ENCODE results near the gene PRKAG2.

The PRKAG2 gene

DNA sequence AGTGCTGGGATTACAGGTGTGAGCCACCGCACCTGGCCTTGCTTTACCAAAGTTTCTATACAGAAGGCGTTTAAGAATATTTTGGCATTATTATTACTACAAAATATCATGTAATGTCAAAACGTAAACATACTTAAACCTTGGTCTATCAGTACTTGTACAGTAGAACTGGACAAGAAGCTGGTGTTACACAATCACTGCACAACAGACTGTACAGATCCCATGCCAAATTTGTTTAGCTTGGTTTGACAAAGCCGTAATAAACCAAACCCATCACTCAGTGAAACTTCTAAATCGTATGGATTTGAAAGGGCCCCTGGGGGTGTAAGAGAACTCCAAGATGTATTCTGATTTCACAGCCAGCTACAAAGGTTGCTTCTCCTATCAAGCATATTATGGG, 305.4 kb downstream of the PRKAG2 start:
- H3K36me3 ChIP-seq (replicated peaks; ENCODE audit: low read depth, low read length), result no peaks in the 10 kb centered on the region
- no peak overlapping the region for H3K27ac ChIP-seq (ENCODE audit: low read length)

DNA sequence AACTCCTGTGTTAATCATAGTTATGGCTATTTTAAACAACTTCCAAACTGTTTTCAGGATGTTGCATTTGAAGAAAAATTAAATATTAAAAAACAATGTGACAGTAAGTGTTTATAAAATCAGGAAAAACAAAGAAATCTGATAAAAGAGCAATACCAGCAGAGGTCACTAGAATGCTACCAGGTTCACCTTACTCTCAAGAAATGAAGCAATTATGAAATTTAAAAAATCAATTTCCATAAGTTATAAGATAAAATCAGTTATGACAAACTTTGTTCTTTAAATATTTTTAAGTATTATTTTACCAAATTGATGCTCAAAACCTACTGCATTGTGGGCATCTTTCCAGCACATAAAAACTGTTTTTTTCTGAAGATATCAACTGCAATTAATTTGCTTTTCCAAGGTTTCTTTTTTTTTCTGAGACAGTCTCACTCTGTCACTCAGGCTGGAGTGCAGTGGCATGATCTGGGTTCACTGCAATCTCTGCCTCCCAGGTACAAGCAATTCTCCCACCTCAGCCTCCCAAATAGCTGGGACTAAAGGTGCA, 306.5 kb downstream of the PRKAG2 start:
- Histone ChIP-seq H4K20me1 (ENCODE audit: insufficient read depth, low read length) (no peaks in the 10 kb centered on the region), H2AFZ (ENCODE audit: low read depth, low read length) (no peak overlapping the region), H3K79me2 (ENCODE audit: low read length) (no peaks in the 10 kb centered on the region), H3K27me3 (ENCODE audit: low read depth, low read length) (no peaks in the 10 kb centered on the region), H3K27ac (ENCODE audit: low read length) (no peak overlapping the region), H3K36me3 (replicated peaks; ENCODE audit: low read depth, low read length) (no peaks in the 10 kb centered on the region), H3K4me2 (ENCODE audit: low read length) (no peak overlapping the region), H3K4me3 (ENCODE audit: low read length) (no peak overlapping the region), H3K4me1 (ENCODE audit: low read length) (no peaks in the 10 kb centered on the region), H3K9ac (ENCODE audit: low read length) (no peak overlapping the region), H3K9me3 (ENCODE audit: insufficient read depth, low read length) (no peaks in the 10 kb centered on the region)
- TF ChIP-seq, protein P1, sequence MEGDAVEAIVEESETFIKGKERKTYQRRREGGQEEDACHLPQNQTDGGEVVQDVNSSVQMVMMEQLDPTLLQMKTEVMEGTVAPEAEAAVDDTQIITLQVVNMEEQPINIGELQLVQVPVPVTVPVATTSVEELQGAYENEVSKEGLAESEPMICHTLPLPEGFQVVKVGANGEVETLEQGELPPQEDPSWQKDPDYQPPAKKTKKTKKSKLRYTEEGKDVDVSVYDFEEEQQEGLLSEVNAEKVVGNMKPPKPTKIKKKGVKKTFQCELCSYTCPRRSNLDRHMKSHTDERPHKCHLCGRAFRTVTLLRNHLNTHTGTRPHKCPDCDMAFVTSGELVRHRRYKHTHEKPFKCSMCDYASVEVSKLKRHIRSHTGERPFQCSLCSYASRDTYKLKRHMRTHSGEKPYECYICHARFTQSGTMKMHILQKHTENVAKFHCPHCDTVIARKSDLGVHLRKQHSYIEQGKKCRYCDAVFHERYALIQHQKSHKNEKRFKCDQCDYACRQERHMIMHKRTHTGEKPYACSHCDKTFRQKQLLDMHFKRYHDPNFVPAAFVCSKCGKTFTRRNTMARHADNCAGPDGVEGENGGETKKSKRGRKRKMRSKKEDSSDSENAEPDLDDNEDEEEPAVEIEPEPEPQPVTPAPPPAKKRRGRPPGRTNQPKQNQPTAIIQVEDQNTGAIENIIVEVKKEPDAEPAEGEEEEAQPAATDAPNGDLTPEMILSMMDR (IDR thresholded peaks at IDR 0.05; ENCODE audit: low read depth, low read length), result peak; percentile 52
- no peak for TF ChIP-seq EZH2phosphoT487 (IDR thresholded peaks at IDR 0.05; ENCODE audit: low read depth)

More for the DNA sequence above, 305.4 kb downstream of the PRKAG2 start:
- no peak overlapping the region for H3K4me2 ChIP-seq (ENCODE audit: low read length)
- H3K4me1 ChIP-seq (ENCODE audit: low read length), result no peaks in the 10 kb centered on the region
- H3K27me3 ChIP-seq (ENCODE audit: low read depth, low read length), result no peaks in the 10 kb centered on the region
- no peaks in the 10 kb centered on the region for H3K9me3 ChIP-seq (ENCODE audit: insufficient read depth, low read length)
- no peak overlapping the region for H3K4me3 ChIP-seq (ENCODE audit: low read length)
- no peak overlapping the region for H3K9ac ChIP-seq (ENCODE audit: low read length)
- H3K79me2 ChIP-seq (ENCODE audit: low read length), result no peaks in the 10 kb centered on the region
- TF ChIP-seq EZH2phosphoT487 (IDR thresholded peaks at IDR 0.05; ENCODE audit: low read depth), result no peak
- TF ChIP-seq, protein P1 (IDR thresholded peaks at IDR 0.05; ENCODE audit: low read depth, low read length), result no peak
- no peak overlapping the region for H2AFZ ChIP-seq (ENCODE audit: low read depth, low read length)
- no peaks in the 10 kb centered on the region for H4K20me1 ChIP-seq (ENCODE audit: insufficient read depth, low read length)

DNA sequence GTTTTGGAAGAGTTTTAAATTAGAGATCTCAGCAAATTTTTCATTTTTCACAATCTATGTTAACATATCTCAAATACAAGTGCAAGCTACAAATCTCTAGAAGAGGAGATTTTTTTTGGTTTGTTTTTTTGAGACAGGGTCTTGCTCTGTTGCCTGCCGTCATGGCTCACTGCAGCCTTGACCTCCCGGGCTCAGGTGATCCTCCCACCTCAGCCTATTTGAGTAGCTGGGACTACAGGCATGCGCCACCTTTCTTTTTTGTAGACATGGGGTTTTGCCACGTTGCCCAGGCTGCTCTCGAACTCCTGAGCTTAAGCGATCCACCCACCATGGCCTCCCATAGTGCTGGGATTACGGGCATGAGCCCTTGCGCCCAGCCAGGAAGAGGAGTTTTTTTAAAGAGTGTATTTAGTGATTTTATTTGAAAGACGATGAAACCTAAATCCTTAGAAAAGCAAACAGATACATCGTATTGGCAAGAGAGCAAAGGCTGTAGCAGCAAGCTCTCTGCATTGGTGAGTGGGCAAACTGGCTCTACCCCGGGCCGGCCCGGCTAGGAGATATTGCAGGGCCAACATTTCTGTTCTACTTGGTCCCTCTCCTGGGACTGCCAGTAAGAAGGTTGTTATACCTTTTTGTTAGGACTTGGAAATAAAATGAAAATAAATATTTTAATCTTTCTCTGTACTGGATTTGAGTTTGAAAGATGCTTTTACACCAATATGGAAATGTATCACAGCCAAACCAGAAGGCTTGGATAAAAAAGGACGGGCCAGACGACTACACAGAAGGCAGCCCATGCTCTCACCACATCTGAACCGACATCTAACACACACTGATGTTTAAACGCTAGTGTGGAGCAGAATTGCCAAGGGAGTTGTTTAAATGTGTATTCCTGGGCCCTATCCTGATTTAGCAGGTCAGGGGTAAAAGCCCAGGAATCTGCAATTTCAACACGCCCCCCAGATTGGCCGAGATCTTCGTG, 307.7 kb downstream of the PRKAG2 start:
- TF ChIP-seq, protein P1 (IDR thresholded peaks at IDR 0.05; ENCODE audit: low read depth, low read length), result no peak
- H3K27me3 ChIP-seq (ENCODE audit: low read depth, low read length), result no peaks in the 10 kb centered on the region
- no peak overlapping the region for H3K9ac ChIP-seq (ENCODE audit: low read length)
- no peak overlapping the region for H3K4me3 ChIP-seq (ENCODE audit: low read length)
- no peak overlapping the region for H3K4me2 ChIP-seq (ENCODE audit: low read length)
- H3K4me1 ChIP-seq (ENCODE audit: low read length), result no peaks in the 10 kb centered on the region
- no peak overlapping the region for H3K27ac ChIP-seq (ENCODE audit: low read length)
- H4K20me1 ChIP-seq (ENCODE audit: insufficient read depth, low read length), result no peaks in the 10 kb centered on the region
- no peaks in the 10 kb centered on the region for H3K36me3 ChIP-seq (replicated peaks; ENCODE audit: low read depth, low read length)
- no peaks in the 10 kb centered on the region for H3K79me2 ChIP-seq (ENCODE audit: low read length)
- H2AFZ ChIP-seq (ENCODE audit: low read depth, low read length), result no peak overlapping the region
- H3K9me3 ChIP-seq (ENCODE audit: insufficient read depth, low read length), result no peaks in the 10 kb centered on the region

DNA sequence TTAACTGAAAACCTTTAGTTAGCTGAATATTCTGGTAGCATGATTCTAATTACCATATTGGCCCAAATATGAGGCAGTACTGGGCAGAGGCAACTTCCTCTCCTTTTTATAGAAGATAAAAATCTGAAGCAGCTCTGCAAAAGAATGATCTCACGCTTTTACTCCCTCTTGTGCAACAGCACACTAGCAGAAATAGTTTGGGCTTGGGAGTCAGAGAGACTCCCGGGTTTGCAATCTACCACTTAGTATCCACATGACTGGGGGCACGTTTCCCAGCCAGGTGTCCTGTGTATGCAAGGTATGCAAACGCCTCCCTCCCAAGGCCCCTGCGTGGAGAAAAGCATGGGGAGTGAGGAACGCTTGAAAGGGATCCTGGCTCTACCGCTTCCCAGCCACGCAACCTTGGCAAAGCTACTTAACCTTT, 310.0 kb downstream of the PRKAG2 start:
- H3K27ac ChIP-seq (ENCODE audit: low read length), result no peak overlapping the region
- no peaks in the 10 kb centered on the region for H3K79me2 ChIP-seq (ENCODE audit: low read length)
- no peaks in the 10 kb centered on the region for H4K20me1 ChIP-seq (ENCODE audit: insufficient read depth, low read length)
- H3K4me3 ChIP-seq (ENCODE audit: low read length), result no peak overlapping the region
- no peak overlapping the region for H3K4me2 ChIP-seq (ENCODE audit: low read length)
- H2AFZ ChIP-seq (ENCODE audit: low read depth, low read length), result no peak overlapping the region
- H3K4me1 ChIP-seq (ENCODE audit: low read length), result no peaks in the 10 kb centered on the region
- no peak for TF ChIP-seq EZH2phosphoT487 (IDR thresholded peaks at IDR 0.05; ENCODE audit: low read depth)
- TF ChIP-seq, protein P1 (IDR thresholded peaks at IDR 0.05; ENCODE audit: low read depth, low read length), result no peak
- H3K27me3 ChIP-seq (ENCODE audit: low read depth, low read length), result no peaks in the 10 kb centered on the region
- no peaks in the 10 kb centered on the region for H3K36me3 ChIP-seq (replicated peaks; ENCODE audit: low read depth, low read length)
- no peaks in the 10 kb centered on the region for H3K9me3 ChIP-seq (ENCODE audit: insufficient read depth, low read length)
- H3K9ac ChIP-seq (ENCODE audit: low read length), result no peak overlapping the region
